GM12872 (cell line): ENCODE results near the gene RNU4-1.

ENCODE experiments used
- CTCF ChIP-seq: IDR thresholded peaks from 3 replicates; pipeline ENCODE4 v1.5.1; 2011; ENCODE audit warnings: low read depth, mild to moderate bottlenecking, low read length, moderate library complexity; ENCODE audit not compliant: insufficient read depth

Gene RNU4-1

GRCh38 chr12:120284381-120284780, 8.7 kb downstream of the RNU4-1 start:
- TF ChIP-seq CTCF = no peak

GRCh38 chr12:120283318-120283717, 9.7 kb downstream of the RNU4-1 start:
- no peak for TF ChIP-seq CTCF

GRCh38 chr12:120278137-120279069, 14.6 kb downstream of the RNU4-1 start:
- TF ChIP-seq CTCF = no peak

- no peak for TF ChIP-seq CTCF
Observed at GRCh38 chr12:120276734-120277133, 16.3 kb downstream of the RNU4-1 start.

GRCh38 chr12:120267736-120268135, 25.3 kb downstream of the RNU4-1 start:
- TF ChIP-seq CTCF = no peak

GRCh38 chr12:120266180-120266870, 26.7 kb downstream of the RNU4-1 start:
- TF ChIP-seq CTCF = no peak

- TF ChIP-seq CTCF = peak; percentile 77
Observed at GRCh38 chr12:120265473-120266179, 27.4 kb downstream of the RNU4-1 start, which contains the start of gene PXN. PXN (minus strand) TSS chr12:120265730; CDS start chr12:120265629, 101 bp downstream.
